H4 (cell line): ENCODE results near the gene ITGB7. TPM values are rescaled to one million over a fixed set of nuclear protein-coding genes. Genes with fewer than 3 reads are reported as not detected.

ENCODE experiments used
- DNase-seq: peaks from one replicate; pipeline ENCODE4 v3.0.0-alpha.2; 2015; ENCODE audit warnings: low spot score
- total RNA-seq: library from RNA; depleted of rRNA; stranded (reverse); fragments of >200 nt; shearing (Covaris generic); gene quantifications from 2 replicates; pipeline ENCODE4 v1.2.3, GENCODE V29; 2014; rRNA removed

Gene ITGB7
- 0.39 and 1.2 TPM in 2 replicates for total RNA-seq

GRCh38 chr12:53207042-53207441 is at the start of gene ITGB7:
ITGB7 (minus strand) TSS chr12:53207251; CDS start chr12:53200443, 6,808 bp downstream.
- no peak for DNase-seq

- DNase-seq = no peak
Measured at GRCh38 chr12:53255996-53256395, 48.9 kb upstream of the ITGB7 start.

- no peak for DNase-seq
Measured at GRCh38 chr12:53254816-53255545, 47.9 kb upstream of the ITGB7 start.

GRCh38 chr12:53253298-53253697 is 46.2 kb upstream of the ITGB7 start:
- no peak for DNase-seq

- DNase-seq = no peak
Measured at GRCh38 chr12:53252349-53252916, 45.4 kb upstream of the ITGB7 start.

GRCh38 chr12:53251477-53252348 is 44.7 kb upstream of the ITGB7 start:
- peak; percentile 48 for DNase-seq

- no peak for DNase-seq
Measured at GRCh38 chr12:53245286-53245685, 38.2 kb upstream of the ITGB7 start.

GRCh38 chr12:53244337-53244736 is 37.3 kb upstream of the ITGB7 start:
- peak; percentile 1 for DNase-seq

GRCh38 chr12:53241623-53242412 is 34.8 kb upstream of the ITGB7 start:
- peak; percentile 2 for DNase-seq

GRCh38 chr12:53239643-53240258 is 32.7 kb upstream of the ITGB7 start:
- no peak for DNase-seq

- no peak for DNase-seq
Measured at GRCh38 chr12:53236443-53237111, 29.5 kb upstream of the ITGB7 start.

GRCh38 chr12:53235742-53236442 is 28.8 kb upstream of the ITGB7 start:
- no peak for DNase-seq

GRCh38 chr12:53235164-53235563 is 28.1 kb upstream of the ITGB7 start:
- no peak for DNase-seq

- no peak for DNase-seq
Measured at GRCh38 chr12:53234271-53234914, 27.3 kb upstream of the ITGB7 start.

- no peak for DNase-seq
Measured at GRCh38 chr12:53233671-53234121, 26.6 kb upstream of the ITGB7 start.

GRCh38 chr12:53232646-53233461 is 25.8 kb upstream of the ITGB7 start:
- DNase-seq = peak; percentile 50

- peak; percentile 76 for DNase-seq
Measured at GRCh38 chr12:53231921-53232645, 25.0 kb upstream of the ITGB7 start, which contains the start of gene RARG. RARG (minus strand) TSS chr12:53232209; CDS start chr12:53227545, 4,664 bp downstream.

- DNase-seq = no peak
Measured at GRCh38 chr12:53231671-53231920, 24.5 kb upstream of the ITGB7 start.
